NAMALWA (cell line): Measurements from ENCODE around the gene NAA35.

ENCODE experiments used
- DNase-seq: peaks from one replicate; pipeline ENCODE4 v3.0.0-alpha.2; 2015; ENCODE audit warnings: low spot score

NAA35 gene

DNA sequence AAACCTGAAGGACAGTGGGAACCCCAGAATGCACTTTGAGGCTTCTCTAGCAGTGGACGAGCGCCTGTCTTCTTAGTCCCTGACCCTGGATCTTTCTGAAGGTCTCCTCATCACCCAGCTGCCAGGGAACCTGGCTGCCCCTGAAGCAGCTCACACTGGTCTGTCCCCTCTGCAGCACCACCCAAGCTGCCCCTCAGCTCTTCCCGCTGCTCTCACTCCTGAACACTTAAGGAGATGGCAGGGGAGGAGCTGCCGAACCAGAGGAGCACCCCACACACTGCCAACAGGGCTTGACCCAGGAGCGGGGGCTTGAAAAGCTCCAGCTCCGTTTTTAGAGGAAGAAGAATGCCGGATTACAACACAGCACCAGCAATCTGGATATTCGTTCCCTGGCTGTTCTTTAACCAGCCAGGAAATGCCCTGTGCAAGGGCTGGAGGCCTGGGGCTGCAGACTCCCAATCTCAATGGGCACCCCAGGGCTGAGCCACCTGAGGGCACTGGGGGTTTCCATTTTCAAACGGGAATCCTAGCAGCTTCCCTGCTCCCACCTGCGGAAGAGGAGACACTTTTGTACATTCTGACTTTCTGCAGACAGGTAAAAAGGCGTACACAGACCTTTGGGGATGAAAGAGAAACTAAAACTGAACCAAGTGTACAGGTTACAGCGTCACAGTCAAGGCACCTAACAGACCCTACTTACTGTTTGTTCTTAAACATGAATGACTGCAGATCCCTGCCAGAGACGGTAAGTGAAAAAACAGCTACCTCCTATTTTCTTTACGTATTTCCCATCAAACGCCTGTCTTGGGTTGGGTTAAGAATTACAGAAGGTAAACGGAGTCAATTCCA, 122.1 kb downstream of the NAA35 start:
- no peak for DNase-seq

- no peak for DNase-seq
Observed at GRCh38 chr9:86064220-86064619, 123.3 kb downstream of the NAA35 start.

DNA sequence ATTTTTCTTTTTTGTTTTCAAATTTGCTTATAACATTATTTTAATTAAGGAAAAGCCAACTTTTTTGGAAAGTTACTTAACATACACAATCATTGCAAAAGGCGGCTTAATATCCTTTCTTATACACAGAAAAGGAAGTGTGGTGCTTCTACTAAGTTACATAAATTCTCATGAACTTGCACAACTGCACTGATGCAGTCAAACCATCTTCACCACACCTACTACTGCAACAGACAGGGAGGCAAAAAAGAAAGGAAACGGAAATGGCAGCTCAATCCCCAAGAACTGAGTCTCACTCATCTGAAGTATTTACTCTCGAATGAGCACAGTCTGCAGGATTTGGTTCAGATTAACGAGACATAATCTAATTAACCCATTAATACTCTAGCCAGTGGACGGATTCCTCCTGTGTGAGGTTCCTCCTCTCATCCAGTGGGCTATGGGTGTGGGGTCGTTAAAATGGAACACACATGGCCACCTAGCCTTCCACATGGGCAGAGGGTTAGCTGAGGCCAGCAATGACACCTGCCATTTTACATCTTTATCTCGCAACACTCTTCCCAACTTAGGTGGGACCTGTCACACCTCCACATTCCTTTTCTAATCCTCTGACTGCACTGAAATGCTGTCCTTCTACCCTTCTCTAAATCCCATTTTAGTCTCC, 128.4 kb downstream of the NAA35 start:
- no peak for DNase-seq
